ENCODE measurements around the gene IFT57. TPM values are rescaled to one million over a fixed set of nuclear protein-coding genes. Genes with fewer than 3 reads are reported as not detected.

The IFT57 gene
- total and polyA plus RNA-seq, 9 of the 15 experiments (the other 6 are each of a cell fraction or from before 2014, with no cell fraction given), result 1.5 to 20.1 (median 9.9) TPM

DNA sequence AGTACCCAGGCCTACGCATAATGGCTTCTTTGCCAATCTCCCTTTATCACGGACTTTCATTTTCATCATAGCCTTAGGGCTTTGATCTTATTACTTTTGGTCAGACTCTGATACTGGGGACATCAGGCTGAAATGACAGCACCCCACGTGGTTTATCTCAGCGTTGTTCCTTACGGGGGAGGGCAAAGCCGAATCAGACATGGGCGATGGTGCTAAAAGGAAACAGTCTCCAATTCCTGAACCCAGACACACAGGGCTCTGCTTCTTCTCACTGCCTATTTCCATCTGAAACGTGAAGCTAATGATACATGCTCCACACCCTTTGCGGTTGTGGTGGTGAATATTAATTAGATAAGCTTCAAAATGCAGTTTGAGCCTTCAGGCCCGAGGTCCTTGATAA lies 72.0 kb downstream of the IFT57 start (continued):
- TF ChIP-seq, protein P1, sequence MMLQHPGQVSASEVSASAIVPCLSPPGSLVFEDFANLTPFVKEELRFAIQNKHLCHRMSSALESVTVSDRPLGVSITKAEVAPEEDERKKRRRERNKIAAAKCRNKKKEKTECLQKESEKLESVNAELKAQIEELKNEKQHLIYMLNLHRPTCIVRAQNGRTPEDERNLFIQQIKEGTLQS (IDR thresholded peaks at IDR 0.05), result no peak
- TF ChIP-seq, protein P1 (CRISPR knock-in tag; conservative IDR thresholded peaks at IDR 0.05), result no peak
- TF ChIP-seq ZNF197 (CRISPR knock-in tag; IDR thresholded peaks at IDR 0.05; ENCODE audit: low read depth) (no peak), ZNF232 (CRISPR knock-in tag; IDR thresholded peaks at IDR 0.05) (no peak), CCAR2 (IDR thresholded peaks at IDR 0.05; ENCODE audit: low read depth, low read length) (no peak), NCOA1 (IDR thresholded peaks at IDR 0.05; ENCODE audit: low read depth) (no peak), ETS2 (tag; IDR thresholded peaks at IDR 0.05; ENCODE audit: borderline replicate concordance, poor library complexity, severe bottlenecking) (no peak), ZNF12 (CRISPR knock-in tag; IDR thresholded peaks at IDR 0.05) (peak; percentile 54; the same call in 1 of the 2 replicates), NFE2L1 (tag; IDR thresholded peaks at IDR 0.05; ENCODE audit: borderline replicate concordance, low read depth) (no peak), ADNP (tag; IDR thresholded peaks at IDR 0.05) (no peak), ETV5 (CRISPR knock-in tag; IDR thresholded peaks at IDR 0.05; ENCODE audit: low read depth) (no peak), SMAD3 (CRISPR knock-in tag; conservative IDR thresholded peaks at IDR 0.05) (no peak), FOXM1 (IDR thresholded peaks at IDR 0.05; ENCODE audit: low read depth) (no peak), FOXM1 (CRISPR knock-in tag; IDR thresholded peaks at IDR 0.05; ENCODE audit: low read depth) (no peak), SP1 (CRISPR knock-in tag; IDR thresholded peaks at IDR 0.05) (no peak), KLF6 (CRISPR knock-in tag; IDR thresholded peaks at IDR 0.05; ENCODE audit: borderline replicate concordance) (no peak), SRF (CRISPR knock-in tag; IDR thresholded peaks at IDR 0.05) (no peak), ELF4 (CRISPR knock-in tag; IDR thresholded peaks at IDR 0.05) (no peak), MBD2 (IDR thresholded peaks at IDR 0.05; ENCODE audit: borderline replicate concordance, low read depth) (no peak), CBX1 (IDR thresholded peaks at IDR 0.05; ENCODE audit: low read depth) (no peak)
- TF ChIP-seq, protein P2, sequence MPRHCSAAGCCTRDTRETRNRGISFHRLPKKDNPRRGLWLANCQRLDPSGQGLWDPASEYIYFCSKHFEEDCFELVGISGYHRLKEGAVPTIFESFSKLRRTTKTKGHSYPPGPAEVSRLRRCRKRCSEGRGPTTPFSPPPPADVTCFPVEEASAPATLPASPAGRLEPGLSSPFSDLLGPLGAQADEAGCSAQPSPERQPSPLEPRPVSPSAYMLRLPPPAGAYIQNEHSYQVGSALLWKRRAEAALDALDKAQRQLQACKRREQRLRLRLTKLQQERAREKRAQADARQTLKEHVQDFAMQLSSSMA (CRISPR knock-in tag; IDR thresholded peaks at IDR 0.05), result no peak
- TF ChIP-seq, protein P3, sequence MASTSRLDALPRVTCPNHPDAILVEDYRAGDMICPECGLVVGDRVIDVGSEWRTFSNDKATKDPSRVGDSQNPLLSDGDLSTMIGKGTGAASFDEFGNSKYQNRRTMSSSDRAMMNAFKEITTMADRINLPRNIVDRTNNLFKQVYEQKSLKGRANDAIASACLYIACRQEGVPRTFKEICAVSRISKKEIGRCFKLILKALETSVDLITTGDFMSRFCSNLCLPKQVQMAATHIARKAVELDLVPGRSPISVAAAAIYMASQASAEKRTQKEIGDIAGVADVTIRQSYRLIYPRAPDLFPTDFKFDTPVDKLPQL (IDR thresholded peaks at IDR 0.05; ENCODE audit: extremely low read depth, insufficient read length), result peak; percentile 11
